ENCODE measurements around the gene ARFGAP3.

ARFGAP3 gene, protein sequence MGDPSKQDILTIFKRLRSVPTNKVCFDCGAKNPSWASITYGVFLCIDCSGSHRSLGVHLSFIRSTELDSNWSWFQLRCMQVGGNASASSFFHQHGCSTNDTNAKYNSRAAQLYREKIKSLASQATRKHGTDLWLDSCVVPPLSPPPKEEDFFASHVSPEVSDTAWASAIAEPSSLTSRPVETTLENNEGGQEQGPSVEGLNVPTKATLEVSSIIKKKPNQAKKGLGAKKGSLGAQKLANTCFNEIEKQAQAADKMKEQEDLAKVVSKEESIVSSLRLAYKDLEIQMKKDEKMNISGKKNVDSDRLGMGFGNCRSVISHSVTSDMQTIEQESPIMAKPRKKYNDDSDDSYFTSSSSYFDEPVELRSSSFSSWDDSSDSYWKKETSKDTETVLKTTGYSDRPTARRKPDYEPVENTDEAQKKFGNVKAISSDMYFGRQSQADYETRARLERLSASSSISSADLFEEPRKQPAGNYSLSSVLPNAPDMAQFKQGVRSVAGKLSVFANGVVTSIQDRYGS

DNA sequence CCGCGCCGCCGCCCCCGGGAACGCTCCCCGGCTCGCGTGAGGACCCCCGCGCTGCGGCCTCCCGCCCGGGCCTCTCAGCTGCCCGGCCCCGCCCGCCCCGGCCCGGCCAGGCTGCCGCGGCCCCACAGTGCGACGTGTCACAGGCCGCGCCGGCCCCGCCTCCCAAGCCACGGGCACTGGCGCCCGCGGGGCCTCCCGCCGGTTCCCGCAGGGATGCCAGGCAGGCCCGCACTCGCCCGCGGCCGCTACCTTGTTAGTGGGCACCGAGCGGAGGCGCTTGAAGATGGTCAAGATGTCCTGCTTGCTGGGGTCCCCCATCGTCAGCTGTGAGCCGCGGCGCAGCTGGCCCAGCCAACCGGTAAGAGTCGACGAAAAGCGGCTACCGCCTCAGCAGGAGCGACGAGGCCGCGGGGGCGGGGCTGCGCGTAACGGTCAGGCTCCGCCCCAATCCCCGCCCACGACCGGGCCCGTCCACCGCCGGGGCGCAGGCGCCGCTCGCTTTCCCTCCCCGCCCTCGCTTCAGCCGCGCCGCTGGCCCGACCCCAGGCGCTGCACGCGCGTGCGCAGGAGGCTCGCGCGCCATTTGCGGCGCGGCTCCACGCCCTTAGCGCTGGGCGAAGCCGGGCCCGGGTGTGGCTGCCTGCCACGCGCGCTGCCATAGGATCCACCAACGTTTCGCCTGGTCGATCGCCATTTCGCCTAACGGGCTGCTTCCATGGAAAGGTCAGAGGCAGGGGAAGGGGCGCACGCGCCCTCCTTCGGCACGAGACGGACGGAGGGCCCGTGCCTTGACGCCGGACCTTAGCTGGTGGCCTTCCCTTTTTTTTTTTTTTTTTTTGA, at the start of gene ARFGAP3:
ARFGAP3 (minus strand) TSS at position 409 of the 840 bp plus-strand sequence; CDS start at position 318, 91 bp downstream.
- peak; percentile 96 for DNase-seq (ENCODE audit: low spot score)

DNA sequence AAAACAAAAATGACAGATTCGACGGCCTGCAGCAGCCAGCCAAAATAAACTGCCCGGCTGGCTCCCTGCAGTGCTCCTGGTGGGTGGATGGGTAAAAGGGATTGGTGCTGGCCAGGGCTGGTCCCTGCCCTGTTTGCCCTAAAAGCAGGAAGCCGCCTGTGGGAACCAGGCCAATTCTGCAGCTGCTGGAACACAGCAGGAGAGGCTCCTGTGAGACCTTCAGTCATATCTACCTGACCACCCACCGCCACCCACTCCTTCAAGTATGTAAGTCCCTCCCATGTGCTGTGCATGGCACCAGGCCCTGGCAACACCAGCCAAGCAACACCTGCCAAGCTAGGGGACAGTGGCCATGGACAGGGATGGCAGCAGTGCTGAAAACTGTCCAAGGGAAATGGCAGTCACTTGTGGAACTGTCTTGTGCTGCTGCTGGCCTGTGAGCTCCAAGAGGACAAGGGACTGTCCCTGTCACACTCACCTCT, 48.7 kb upstream of the ARFGAP3 start:
- DNase-seq (ENCODE audit: low spot score) = no peak

DNA sequence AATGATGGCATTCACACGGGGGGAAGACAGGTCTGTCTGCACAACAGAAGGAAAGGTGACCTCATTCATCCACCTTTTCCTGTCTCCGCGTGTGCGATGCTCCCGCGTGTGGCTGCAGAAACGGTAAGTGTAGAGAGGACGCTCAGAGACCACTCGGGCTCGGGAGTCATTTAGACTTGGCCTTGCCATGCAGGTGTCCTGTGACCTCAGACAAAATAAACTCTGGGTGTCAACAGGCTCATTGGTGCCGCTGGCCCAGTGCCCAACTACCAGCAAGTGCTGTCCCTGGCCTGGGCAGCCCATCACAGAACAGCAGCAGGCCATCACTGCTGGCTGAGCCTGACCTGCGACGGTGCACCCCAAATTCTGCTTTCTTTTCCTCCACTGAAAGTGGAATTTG, 48.1 kb upstream of the ARFGAP3 start:
- DNase-seq (ENCODE audit: low spot score) = no peak

DNA sequence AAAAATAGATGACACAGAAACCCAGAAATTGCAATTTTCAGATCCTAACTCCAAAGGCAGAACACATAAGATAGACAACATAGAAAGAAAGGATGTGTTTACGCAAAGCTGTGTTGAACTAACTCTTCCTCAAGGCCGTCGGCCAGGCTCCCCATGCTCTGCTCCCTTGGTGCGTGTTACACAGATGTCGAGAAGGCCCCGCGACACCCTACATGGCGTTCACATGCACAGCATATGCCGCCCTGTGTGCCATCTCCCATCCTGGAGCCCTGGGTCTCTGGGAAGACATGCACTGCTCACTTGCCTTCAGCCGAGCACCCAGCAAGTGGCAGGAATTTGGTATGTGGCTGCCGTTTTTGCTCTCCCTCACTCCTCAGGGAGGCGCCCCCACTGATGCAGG, 47.0 kb upstream of the ARFGAP3 start:
- no peak for DNase-seq (ENCODE audit: low spot score)

DNA sequence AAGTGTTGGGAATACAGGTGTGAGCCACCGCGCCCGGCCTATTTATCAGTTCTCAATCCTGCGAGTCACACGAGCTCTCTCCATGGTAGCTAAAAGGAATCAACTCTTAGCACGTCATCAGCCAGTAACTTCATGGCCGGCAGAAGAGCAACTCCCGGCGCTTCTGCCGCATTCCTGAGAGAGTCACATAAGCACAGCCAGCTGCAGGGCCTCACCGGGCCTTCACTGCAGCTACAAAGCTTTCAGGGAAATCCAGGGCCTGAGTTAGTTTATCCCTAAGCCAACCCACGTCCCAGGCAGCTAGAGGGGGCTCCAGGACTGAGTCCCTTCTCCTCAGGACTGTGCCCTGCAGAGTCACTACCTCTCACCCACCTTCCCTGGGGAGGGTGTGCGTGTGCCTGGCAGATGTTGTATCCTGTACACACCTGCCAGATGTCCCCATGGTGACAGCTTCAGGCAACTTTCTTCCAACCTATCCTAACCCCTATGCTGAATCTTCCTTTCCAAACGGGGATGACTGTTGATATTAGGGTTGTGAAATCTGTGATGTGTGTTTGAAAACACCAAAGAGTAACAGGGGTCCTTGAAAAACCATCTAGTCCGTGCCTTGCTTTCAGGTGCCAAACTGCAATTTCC, 45.9 kb upstream of the ARFGAP3 start:
- DNase-seq (ENCODE audit: low spot score) = peak; percentile 55

DNA sequence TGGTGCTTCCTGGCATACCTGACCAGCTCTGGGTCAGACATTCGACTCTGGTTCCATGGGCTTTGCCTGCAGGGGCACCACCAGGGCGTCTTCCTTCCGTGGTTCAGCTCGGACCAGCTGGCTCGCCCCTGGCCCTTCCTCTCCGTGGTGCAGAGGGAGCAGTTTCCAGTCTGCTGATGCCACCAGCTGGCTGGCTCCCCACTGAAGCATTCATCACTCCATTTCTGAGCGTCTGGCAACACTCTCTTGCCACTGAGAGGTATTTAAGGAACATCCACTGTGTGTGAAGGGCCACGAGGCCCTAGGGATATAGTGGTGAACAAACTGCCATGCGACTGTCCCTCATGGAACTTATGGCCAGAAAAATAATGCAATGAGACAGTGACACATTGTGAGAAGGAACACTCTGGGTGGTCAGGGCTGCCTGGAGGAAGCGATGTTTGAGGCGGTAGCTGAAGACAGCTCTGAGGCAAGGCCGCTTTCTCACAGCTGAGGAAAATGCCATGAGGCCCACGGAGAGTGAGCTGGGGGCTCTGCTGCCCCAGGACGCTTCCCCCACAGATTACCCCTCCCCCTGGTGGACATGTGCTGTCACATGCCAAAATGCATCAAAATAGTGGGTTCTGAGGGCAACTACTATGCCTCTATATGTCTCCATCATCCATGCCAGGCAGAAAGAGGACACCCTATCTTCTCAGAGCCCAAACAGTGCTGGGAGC, 44.9 kb upstream of the ARFGAP3 start:
- no peak for DNase-seq (ENCODE audit: low spot score)

DNA sequence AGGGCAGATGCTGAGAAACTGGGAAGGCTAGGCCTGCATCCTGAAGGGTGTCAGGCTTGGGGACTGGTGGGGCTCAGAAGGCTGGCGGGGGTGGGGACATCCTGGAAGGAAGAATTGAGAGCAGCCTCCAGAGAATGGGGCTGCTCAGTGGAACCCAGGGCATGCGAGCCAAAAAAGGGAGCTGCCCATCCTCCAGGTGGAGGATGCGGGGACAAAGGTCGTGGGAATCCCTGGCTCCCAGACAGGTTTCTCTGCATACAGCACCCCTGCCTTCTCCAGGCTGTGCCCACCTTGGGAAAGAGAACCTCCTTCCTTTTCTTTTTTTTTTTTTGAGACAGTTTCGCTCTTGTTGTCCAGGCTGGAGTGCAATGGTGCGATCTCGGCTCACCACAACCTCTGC, 40.9 kb upstream of the ARFGAP3 start:
- DNase-seq (ENCODE audit: low spot score) = no peak

DNA sequence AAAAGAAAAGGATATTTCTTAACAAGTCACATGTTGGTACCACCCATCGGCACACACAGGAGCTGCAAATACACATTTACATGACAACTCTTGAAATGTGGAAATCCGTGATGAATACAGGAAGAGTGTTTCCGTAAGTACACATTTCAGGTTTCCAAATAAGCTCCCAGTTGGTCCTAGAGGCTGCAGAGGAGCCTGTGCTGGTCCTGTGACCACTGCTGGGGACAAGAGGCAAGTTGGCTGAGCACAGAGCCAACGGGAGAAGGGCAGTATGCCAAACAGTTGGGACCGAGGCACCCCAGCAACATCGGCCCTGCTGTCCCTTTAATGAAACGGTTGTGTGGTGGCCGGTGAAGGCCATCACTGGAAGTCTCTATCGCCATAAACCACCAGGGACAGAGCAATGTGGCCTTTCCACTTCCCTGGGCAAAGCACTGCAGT, 38.5 kb upstream of the ARFGAP3 start:
- no peak for DNase-seq (ENCODE audit: low spot score)

DNA sequence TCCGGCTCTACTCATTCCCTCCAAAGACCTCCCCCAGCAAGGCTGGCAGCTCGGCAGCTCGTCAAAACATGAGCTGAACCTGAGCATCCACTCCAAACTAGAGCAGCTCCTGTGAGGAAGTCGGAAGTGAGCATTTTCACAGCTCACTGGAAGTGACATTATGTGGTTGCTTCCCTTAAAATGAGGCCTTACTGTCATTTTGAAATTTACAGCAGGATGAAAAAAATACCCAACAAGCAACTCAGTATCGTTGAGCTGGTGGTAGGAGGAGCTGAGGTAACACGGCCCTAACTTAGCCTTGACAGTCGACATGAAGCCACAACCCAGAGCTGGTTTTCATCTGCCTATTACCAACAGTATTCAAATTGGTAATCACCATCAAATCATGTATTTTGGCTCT, 38.0 kb upstream of the ARFGAP3 start:
- DNase-seq (ENCODE audit: low spot score) = no peak

DNA sequence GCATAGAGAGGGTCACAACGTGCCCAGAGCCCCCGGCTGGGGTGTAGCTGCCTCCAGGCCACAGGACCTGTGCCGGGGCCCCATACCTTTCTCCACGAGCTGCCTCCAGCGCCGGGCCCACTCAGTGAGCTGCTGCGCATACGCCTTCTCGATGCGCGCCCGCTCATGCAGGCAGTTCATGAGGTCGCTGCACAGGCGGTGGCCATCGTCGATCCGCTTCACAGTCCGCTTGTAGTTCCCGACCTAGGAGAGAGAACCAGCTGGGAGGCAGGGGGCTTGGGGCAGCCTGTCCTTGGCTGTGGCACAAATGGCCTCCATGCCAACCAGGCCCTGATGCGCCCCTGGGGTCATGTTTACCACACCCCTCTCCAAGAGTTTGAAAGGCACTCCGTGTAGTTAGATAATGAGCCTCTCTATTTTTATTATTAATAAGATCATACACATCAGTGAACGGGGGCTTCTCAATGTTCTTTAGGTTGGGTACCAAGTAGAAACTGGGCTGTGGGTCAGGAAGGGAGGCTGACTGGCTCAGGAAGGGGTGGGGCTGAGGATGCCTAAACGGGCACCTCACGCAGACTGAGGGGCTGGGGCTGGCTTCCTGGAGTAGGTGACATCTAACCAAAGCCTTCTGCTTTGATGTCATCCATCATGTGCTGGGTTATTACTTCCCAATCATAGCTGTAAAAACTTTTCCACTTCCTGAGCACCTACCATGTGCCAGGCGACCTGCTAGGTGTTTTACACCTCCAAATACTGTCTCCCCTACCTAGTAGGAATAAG, 36.5 kb upstream of the ARFGAP3 start:
- DNase-seq (ENCODE audit: low spot score) = no peak

DNA sequence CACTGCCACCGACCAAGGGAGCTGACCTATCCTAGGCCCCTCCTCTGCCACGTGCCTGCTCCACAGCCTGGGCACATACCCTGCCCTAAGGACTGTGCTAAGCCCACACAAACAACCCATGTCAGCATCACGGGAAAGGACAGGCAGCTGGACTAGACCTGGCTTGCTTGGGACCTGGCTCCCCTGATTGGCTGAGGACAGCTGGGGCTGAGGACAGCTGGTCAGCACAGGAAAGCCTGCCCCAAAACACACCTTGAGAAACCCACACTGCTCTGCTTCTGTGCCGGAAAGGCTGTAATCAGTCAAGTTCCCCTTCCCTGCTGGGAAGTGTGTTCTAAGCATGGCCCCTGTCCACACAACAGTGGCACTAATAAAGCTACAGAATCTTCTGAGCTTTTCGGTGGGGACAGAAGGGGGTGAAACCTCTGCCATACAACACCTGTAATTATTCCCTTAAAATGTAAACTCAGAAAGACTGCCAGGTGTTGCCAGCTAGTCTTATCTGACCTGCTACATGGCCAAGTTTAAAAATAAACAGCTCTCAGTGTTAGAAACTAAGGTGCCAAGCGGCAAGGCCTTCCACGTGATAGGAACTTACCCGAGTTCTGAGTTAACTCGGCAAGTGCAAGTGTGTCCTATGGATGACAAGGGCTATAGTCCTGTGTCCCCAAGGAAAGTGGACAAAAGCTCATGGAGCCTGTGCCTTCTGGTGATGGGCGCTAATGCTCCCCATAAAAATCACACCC, 35.7 kb upstream of the ARFGAP3 start:
- DNase-seq (ENCODE audit: low spot score) = no peak

DNA sequence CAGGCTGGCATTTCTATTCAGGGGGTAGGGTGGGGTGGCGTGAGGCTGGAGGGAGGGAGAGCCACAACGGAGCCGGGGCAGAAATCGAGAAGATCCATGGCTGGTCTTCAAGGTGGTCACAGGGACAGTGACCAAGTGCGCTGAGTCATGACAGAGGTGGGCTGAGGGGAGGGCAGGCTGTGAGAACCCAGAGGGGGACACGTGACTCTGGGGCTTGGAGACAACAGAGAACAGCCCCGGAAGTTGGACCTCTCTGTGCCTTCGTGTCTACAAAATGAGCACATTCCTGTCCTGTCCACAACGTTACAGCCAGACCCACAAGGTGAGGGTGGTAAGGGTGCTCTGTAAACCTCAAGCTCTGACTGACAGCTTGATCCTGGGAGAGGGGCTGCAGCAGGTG, 35.1 kb upstream of the ARFGAP3 start:
- DNase-seq (ENCODE audit: low spot score) = no peak

DNA sequence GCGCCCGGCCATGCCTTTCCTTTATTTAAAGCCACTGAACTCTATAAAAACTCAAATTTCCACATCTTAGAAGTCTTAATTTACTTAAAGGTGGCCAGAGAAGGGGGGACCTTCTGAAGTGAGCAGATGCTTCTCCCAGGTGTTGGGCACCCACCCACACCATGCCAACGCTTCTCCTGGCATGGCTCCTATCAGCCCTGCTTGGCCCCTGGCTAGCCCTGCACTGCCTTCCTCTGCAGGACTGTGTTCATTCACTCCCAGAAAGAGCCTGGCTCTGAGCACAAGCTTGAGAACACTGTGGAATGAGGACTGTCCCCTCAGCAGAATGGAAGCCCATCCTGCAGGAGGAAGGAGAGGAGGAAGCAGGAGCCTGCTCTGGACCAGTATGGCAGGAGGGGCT, 34.6 kb upstream of the ARFGAP3 start:
- no peak for DNase-seq (ENCODE audit: low spot score)

DNA sequence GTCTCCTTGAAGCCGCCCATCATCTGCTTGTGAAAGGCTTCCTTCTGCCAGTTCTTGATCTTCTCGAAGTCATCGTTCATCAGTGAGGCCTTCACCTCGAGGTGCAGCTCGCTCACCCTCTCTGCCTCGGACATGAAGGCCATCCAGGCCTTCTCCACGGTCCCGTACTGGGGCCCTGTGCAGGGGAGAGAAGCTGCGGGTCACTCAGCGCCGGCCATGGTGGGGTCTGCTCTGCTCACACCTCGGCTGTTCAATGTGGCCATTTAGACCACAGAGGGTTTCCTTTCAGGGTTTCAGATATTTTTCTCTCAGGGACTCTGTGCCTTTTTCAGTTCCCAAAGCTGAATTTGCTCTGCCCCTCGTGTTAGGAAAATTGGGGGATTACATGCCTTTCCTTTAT, 33.9 kb upstream of the ARFGAP3 start:
- DNase-seq (ENCODE audit: low spot score) = no peak

DNA sequence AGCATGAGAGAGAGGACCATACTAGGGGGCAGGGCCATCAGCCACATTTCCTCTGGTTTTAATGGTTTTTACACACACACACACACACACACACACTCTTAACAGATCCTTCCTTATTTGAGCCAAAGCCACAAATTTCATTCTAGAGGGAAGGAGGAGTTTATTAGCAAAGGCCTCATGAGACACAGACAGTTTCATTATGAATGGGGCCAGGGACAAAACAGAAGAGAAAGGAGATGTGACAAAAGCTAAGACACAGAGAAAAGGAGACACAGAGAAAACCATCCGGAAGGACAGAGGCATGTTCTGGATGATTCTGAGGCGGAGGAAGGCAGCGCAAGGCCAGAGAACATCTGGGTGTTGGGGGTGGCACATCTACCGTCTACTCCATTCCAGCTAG, 32.2 kb upstream of the ARFGAP3 start:
- DNase-seq (ENCODE audit: low spot score) = no peak

DNA sequence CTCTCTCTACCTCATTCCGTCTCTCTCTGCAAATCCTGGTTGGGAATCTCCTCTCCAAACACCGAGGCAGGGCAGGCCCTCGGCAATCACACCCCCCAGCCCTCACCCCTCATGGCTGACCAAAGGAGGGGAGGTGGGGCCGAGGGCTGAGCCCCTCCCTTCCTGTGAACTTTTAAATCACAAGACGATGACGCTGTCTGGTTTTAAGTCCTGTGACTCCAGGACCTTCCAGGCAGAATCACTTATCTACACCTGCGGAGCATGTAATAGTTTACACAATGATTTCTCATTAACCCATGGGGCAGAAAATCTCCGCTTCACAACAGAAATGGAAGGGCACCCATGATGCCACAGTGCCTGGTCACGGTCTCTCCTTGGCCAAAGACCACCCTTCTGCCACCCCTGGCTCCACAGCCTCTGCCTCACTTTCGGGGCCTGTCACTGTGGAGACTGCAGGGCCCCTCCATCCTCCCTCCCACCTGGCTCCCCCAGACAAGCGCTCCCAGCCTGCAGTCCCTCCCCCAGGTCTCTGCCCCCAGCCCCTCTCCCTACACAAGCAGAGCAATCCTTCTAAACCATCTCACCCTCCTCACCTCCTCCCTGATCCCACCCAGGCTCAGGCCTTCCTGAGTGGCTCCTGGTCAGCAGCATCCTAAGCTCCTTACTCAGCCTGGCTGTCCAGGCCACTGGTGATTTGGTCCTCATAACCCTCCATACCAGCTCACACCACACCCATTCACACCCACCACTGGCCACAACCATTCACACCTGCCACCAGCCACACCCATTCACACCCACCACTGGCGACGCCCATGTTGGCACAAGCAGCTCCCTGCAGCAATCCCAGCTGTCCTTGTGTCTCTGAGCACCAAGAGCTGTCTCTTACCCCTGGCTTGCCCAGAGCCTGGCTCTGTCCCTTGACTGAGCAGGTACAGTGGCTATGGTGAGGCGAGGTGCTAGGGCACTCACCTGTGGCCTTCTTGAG, 30.7 kb upstream of the ARFGAP3 start:
- no peak for DNase-seq (ENCODE audit: low spot score)

DNA sequence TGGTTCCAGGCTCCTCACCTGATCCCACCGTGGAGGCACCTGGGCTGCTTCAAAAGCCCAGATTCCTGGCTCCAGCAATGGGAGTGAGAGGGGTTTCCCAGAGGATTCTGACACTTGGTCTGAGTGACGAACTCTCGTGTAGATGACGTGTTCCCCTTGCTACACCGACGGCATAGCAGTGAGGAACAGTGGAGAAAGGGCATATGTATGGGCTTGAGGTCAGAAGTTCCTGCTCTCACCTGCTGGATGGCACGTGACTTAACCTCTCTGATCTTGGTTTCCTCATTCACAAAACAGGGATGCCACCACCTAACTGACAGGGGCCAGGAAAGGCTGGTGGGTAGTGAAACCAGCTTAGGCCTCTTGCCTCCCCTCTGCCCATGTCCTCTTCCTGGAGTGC, 30.0 kb upstream of the ARFGAP3 start:
- DNase-seq (ENCODE audit: low spot score) = no peak

DNA sequence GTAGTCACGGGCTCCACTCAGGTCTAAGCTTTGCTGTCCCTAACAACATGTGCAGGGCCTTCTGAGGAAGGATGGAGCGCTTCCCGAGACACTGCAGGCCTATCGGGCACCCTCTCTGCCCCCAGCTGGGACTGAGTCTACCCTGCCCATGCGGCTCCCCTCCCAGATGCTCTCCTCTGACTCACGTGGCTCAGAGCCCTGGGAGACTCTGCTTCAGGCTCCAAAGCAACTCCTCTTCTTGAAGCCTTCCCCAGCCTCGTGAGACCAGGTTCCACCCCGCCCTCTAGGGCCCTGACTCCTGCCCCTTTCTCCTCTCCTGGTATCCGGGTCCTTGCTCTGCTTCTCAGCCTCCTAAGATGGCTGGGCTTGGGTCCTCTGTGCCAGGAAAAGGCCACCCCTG, 28.4 kb upstream of the ARFGAP3 start:
- no peak for DNase-seq (ENCODE audit: low spot score)

Data from ecto neural progenitor cell (in vitro differentiated cells).